HG02981 (cell line): Measurements from ENCODE around the gene PARP12.

Source experiments
- ATAC-seq: cut with Tn5 transposase; IDR thresholded peaks from one replicate; pipeline ENCODE4 v1.9.1; 2021; ENCODE audit warnings: mild to moderate bottlenecking, moderate library complexity; ENCODE audit not compliant: unreplicated experiment

The PARP12 gene

DNA sequence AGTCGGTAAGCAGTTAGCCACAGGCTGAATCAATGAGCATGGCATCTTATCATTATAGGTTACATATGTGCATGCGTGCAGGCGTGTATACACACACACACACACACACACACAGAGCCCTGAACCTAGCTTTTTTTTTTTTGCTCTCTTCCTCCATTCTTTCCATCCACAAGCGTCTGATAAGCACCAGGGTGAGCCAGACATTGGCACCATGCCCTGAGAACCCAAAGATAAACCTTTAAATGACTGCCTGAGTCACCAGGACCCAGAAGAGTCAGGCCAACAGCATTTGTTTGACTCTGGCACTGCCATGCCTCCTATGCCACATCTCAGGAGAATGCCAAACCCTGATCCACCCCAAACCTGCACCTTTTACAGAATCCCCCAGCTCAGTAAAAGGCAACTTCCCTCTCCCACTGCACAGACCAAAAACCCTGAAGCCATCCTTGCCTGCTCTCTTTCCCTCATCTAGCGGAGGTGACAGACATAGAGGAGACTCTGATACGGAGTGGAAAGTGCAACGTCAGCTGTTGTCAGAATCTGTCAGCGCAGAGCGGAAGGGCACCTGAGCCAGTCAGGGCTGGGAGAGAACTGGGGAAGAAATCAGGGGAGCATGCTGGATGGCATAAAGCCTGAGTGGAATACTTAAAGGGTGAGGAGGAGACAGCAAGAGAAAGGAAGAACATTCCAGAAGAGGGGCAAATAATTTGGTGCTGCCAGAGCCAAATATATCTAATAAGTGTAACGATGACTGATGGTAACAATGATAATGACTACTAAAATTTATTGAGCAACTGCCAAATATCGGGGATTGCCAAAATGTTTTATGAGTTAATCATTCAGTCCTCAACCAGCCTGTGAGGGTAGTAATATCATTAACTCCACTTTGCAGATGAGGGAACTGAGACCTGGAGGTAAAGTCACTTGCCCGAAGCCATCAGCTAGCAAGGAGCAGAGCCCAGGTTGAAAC is 3.2 kb downstream of the PARP12 start:
- no peak for ATAC-seq

DNA sequence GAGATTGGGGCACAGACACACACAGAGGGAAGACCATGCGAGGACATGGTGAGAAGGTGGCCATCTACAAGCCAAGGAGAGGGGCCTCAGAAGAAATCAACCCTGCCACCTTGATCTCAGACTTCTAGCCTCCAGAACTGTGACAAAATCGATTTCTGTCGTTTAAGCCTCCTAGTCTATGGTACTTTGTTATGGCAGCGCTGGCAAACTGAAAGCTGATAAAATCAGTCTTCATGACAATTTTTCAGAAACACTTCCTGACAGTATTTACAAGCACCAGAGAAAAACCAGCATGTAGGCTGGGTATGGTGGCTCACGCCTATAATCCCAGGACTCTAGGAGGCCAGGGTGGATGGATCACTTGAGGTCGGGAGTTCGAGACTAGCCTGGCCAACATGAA is 4.2 kb downstream of the PARP12 start:
- ATAC-seq: no peak

DNA sequence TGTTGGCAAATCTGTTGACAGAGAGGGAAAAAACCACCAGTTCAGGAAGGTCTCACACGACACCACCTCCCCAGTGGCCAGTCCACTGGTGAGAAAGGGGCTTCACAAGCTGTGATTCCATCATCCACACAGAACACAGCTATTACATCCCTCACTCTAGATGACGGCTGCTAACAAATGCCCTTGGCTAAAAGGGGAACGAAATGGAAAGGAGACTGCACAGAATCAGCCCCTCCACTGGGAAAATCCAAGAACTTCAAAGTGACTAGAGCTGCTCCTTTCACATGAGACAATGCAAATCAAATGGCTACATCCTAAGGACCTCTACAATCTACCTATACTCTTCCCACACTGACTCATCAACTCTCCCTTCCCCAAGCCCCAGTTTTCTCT is 5.6 kb downstream of the PARP12 start:
- ATAC-seq: no peak

DNA sequence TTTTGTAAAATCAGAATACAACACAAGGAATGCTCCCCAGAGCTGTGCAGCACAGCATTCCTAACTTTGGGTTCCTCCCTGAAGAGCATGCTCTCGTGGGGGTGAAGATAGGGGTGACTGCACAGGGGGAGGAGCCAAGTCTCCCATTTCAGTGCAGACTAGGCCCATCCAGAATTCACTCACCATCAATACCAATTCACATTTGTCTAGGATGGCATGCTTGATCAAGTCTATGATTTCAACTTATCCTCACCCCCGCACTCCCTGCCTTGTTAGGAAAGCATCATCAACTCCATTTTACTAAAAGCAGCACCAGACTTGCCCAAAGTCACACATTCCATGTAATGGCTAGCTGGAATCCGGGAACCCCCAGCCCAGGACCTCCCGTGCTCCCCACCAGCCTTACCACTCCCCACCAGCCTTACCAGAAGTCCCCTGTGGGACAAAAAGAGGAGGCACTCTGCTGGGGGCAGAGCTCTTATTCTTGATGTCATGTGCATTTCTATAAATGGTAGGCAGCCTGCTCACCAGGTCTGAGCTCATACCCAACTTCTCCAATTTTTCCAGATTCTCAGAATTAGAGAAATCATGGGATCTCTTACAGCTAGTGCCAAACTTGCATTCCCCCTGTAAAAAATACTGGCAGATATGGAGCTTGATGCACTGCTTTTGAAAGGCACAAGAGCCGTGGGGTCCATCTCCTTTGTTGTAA is 6.2 kb downstream of the PARP12 start:
- ATAC-seq: no peak

DNA sequence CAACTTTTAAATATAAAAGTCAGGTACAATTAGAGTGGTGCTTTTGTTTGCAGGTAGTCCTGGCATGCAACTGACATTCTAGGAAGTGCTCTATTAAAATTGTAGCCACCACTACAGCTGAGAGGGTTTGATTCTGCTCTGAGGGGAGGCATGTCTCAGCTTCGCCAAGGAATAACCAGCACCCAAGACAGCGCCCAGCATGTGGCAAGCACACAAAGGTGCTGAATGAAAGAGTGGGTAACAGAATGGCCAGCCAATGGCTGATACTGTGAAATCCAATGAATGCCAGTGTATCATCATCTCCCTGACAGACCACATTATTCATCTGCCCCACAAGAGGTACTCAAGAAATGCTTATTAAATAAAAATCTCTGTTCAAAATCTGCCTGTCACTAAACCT is 6.9 kb downstream of the PARP12 start:
- ATAC-seq: no peak

DNA sequence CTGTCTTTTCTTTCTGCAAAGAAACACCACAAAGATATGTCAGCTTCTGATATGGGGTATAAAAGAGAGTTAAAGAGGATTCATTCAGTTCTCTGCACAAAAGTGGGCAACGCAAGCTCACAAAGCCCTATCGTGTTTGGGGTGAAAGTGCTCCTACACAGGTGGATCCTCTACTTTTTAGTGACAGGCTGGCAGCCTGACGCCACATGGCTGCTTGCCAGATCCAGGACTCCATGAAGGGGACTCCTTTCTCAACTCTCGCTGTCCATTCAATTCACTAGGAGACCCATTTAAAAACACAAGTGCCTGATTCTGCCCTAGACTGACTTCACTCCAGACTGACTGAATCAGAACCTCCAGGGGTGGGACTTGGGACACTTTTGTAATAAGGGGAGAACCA is 8.0 kb downstream of the PARP12 start:
- no peak for ATAC-seq

DNA sequence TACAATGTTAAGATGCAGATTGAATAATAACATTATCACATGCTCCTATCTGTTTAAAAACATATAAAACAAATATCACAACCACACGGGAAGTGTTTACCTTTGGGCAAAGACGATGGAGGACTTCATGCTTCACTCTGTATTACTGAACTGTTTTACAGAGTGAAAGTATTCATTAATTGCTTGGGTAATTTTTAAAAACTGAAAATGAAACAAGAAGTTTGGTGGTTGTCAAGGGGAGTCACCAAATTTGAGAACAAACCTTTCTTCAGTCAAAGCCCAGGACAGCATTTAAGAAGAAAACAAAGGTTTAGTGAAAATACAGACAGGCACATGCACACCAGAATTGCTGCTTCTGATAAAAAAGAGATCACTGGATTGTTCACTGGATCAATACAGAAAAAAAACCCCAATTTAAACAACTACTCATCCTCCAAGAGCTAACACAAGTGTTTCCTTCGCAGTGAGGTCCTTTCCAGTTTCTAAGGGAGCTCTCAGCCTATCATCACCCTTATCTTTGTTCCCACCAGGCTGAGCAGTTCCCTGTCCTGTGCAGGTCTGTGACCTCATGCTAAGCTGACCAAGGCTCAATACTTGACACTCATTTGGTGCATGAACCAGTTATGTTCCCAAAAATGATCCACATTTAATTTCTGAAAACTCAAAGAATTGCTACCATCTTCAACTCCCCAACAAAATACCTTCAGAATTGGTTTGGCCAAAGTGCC is 8.8 kb downstream of the PARP12 start:
- peak; percentile 85 for ATAC-seq

DNA sequence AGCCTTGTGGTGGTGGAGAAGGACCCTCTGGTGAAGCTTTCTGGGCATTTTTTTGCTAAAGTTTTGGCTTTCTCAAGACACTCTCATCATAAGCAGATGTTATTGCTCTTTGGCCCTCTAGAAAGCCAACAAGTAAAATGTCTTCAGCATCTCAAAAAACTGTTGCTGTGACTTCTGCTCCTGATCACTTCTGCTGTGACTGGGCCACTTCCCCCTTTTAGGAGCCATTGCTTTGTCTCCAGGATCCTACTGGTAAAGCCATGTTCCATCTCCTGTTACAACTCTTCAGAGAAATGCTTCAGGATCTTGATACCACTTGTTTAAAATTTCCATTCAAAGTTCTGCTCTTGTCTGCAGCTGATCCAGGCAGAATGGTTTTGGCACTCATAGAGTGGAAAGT is 10.9 kb downstream of the PARP12 start:
- ATAC-seq: no peak

DNA sequence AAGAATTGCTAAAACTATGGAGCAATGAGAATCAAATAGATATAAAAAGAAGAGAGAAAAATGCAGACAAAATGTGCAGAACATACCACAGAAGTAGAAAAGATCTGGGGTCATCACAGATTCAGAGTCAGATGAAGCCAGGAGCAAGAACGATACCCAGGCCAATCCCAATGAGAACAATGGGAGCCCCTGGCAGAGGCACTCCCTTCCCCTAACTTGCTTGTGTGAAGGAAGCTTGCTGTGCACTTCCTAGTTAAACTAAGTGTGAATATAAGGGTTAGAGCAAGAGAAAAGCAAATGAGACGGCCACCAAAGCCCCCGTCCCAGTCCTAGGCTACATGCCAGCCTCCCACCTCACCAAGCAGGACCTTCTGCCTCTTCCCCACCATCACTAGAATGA is 12.7 kb downstream of the PARP12 start:
- no peak for ATAC-seq

DNA sequence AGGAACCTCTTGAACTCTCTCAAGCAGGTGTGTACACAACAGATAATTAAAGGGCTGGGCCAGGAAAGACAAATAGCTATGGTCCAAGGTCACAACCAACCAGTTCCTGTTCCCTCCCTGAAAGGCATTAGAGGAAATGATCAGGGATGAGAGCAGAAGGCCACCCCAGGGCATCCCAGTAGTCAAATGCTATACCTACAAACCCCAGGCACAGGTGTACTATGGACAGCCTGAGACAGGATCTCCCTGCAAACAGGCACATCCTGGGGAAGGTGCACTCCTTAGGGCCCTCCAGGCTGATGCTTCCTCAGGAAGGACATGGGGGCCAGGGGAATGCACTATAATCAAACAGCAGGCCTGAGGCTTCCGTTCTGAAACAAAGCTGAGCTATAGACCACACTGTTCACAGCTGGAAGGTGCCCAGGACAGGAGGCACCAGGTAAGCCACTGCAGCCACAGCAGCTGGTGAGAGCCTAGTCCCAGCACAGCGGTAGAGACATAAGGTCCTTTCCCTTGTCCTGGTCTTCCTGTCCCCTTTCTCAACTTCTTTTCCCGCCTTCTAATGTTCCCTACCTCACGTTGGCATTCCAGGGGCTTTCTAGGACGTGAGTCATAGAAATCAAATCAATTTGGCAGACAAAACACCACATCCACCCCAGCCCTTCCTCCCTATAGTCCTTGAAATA is 13.3 kb downstream of the PARP12 start:
- ATAC-seq: no peak

DNA sequence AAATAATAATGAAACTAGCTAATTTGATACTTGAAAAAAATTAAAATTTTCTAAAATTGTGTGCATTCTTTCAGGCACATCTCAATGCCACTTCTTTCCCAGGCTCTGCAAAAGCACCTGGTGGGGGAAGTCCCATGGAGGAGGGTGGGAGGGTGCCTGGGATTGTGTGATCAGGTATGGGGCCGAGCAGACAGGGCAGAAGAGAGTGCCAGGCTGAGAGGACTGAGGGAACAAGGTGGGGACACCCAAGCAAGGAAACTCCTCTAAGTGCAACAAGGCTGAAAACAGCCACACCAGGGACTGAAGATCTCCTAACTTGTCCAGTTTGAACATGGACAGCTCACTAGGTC is 13.8 kb downstream of the PARP12 start:
- no peak for ATAC-seq

DNA sequence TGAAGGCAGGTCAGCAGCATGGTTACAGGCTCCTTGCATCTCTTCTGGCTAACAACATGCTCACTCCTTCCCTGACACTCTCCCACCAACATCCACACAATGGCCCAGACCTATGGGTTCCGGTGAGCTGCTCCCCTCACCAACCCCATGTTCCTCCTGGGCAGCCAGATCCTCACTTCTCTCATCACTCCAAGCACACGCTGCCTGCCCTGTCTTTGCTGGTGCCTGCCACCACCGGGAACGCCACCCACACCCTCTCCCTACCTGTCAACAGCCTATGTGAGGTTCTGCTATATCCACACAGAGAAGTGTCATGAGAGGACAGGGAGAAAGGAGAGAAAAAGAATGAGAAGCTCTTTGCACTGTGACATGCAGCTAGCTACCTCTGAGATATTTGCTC is 14.6 kb downstream of the PARP12 start:
- no peak for ATAC-seq

DNA sequence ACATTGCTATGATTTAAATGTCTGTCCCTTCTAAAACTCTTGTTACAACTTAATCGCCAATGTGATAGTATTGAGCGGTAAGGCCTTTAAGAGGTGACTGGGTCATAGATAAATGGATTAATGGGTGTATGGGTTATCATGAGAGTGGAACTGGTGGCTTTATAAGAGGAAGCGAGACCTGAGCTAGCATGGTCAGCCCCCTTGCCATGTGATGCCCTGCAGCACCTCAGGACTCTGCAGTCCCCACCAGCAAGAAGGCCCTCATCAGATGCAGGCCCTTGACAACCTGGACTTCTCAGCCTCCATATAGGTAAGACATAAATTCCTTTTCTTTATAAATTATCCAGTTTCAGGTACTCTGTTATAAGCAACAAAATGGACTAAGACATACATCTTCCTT is 15.6 kb downstream of the PARP12 start:
- ATAC-seq: no peak

DNA sequence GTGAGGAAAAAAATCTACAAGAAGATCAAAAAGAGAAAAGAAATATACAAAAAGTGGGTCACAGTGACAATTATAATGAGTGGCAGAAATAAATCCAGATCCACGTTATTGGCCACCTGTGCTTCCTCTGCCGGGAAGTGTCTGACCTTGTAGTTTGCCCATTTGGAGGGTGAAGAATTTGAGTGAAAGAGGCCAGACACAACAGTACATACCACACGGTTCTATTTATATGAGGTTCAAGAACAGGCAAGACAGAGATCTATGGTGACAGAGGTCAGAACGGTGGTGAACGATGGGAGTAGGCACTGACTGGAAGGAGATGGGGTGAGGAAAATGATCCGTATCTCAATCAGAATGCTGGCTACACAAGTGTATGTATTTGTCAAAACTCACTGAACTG is 17.1 kb downstream of the PARP12 start:
- ATAC-seq: no peak

DNA sequence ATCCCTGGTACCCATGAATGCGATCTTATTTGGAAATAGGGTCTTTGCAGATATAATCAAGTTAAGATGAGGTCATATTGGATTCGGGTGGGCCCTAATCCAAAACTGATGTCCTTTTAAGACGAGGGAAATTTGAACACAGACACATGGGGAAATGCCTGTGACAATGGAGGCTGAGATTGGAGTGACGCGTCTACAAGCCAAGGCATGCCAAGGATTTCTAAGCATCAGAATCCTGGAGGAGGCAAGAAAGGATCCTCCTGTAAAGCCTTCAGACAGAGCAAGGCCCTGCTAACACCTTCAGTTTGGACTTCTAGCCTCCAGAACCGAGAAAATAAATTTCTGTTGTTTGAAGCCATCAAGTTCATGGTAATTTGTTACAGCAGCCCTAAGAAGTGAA is 18.5 kb downstream of the PARP12 start:
- no peak for ATAC-seq

DNA sequence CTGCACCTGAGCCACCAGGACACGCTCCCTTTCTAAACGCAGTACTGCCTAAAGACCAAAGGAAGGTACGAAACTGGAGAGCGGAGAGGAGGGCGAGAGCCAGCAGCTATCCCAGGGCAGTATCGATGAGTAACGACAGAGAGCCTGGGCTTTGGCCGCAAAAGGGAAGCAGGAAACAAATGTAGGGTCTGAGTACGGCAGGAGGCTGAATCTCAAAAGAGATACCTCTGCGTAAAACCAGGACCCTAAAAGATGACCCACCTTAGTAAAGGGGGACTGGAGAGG is 20.4 kb downstream of the PARP12 start:
- ATAC-seq: no peak

DNA sequence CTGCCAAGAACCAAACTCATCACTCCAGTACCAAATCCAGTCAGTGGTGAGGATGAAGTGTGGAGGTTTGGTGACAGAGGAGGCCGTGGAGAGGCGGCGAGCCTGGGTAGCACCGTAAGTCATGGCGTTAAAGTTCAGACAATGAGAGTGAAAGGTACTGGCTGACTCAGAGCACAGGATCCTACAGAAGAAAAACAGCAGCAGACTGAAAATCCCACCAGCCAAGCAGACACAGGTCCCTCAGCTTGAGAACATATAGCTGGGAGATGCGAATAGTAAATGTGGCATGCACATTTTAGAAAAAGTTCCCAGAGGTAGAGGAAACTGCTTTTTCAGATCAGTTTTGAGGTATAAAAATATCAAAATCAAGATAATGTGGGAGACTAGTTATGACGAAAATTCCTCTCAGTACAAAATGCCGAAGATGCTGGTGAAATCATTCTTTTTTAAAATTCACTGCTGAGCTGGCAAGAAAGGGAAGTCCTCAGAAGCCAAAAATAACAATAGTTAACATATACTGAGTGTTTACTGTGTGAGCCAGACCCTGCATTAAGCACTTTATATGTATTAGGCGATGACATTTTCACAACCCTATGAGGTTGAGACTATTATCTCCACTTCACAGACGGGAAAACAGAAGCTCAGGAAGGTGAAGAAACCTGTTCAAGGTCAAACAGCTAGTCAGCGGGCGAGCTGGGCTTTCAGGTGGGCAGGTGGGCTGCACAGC is 20.9 kb downstream of the PARP12 start:
- no peak for ATAC-seq

DNA sequence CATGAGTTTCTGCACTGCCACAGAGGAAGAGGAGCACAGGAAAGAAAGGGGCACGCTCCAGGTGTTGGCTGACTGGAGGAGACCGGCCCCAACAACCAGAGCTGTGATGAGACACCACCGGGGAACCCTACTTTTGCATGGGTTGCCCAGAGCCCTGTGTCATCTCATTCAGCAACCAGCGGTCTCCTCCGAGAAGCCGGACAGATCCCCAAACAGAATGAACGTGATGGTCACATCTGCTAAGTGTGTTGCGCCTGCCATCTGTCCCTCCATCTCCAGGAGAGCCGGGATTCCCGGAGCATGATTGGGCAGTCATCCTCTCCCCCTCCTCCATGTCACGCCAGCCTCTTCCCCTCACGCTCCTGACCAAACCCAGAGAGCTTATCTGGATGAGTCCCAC is 22.9 kb downstream of the PARP12 start:
- no peak for ATAC-seq

DNA sequence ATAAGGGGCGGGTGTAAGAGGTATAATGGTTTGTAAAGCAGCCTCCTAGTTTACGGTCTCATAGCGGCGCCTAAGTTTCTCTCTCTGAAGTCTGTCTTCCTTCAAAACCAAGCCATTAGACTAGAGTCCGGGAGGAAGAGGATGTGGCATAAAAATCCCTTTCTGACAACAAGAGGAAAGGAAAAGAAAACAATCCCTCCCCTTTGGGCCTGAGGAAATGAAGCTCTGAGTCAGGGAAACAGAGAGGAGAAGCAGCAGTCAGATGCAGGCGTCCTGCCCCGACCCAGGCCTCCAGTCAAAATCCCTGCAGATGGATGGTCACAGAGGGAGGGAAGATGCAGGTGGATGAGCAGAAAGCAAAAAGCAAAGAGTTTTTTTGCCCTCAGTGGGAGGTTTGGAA is 23.7 kb downstream of the PARP12 start:
- no peak for ATAC-seq

DNA sequence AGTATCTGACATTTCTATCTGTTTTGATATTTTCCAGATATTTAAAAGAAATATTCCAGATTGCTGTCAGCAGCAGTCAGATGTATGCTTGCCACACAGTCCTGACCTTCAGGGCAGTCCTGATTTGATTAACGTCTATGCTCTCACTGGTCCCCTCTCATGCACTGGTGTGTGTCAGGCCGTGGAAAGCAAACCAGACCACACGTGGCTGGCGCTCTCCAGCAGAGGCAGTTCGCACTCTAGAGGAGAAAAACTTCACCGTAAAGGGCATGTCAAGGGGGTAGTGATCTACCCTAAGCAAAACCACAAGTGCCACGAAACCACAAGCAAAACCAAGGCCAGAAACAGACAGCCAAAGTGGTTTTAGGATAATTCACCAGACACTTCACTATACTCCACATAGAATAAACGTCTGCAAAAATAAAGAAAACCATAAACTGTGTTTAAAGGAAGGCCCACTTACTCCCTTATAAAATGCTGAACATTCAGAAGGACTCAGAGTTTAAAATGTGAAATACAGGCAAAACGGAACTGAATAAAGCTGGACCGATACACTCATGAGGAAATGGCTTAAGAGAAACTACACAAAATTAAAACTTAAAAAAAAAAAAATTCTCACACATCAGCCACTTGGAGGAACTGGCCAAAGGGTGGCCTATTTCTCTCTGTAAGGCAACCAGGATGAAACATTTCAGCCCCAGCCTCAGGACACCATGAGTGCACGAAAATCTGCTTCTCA is 26.4 kb downstream of the PARP12 start:
- ATAC-seq: no peak
